PC-9 (cell line): ENCODE results near the gene RPTOR.

Experiments
- CTCF ChIP-seq: fragments of 200-600 bp; sonication (generic); conservative IDR thresholded peaks from 2 replicates; pipeline ENCODE4 v1.6.1; 2017; ENCODE audit warnings: mixed run types, antibody characterized with exemption, mild to moderate bottlenecking, moderate library complexity
- EZH2 ChIP-seq: fragments of 200-600 bp; sonication (generic); IDR thresholded peaks from 2 replicates; pipeline ENCODE4 v1.8.0; 2017; ENCODE audit warnings: antibody characterized with exemption, low read depth

- TF ChIP-seq CTCF = no peak
- TF ChIP-seq EZH2 = no peak
These were observed 122.2 kb downstream of the RPTOR start for GRCh38 chr17:80666867-80667266.
